ENCODE measurements around the gene POPDC3.

Gene POPDC3

GRCh38 chr6:105167914-105168313 is 11.9 kb downstream of the POPDC3 start:
- no peak for TF ChIP-seq ZFX (IDR thresholded peaks at IDR 0.05)
- no peak for TF ChIP-seq CTCF (conservative IDR thresholded peaks at IDR 0.05)
- H3K27ac ChIP-seq: no peak overlapping the region

DNA sequence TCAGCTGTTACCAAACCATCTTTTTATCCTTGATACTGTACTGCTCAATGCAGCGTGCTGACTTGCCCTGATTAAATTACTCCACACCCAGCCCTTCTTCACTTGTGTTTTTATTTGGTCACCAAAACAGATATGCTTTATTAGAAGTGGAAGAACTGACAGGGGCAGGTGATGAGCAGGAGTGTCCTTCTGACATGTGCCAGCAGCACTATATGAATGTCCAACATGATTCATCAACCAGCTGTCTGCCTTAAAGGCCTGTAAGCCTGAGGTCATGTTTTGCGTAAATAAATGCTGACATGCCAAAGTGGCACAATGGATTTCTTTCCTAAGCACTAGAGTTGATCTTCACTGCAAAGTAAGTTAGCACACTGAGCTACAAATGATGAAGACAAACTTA is 15.4 kb downstream of the POPDC3 start:
- H3K27ac ChIP-seq: no peak overlapping the region
- TF ChIP-seq CTCF (conservative IDR thresholded peaks at IDR 0.05) (no peak), ZFX (IDR thresholded peaks at IDR 0.05) (no peak)

DNA sequence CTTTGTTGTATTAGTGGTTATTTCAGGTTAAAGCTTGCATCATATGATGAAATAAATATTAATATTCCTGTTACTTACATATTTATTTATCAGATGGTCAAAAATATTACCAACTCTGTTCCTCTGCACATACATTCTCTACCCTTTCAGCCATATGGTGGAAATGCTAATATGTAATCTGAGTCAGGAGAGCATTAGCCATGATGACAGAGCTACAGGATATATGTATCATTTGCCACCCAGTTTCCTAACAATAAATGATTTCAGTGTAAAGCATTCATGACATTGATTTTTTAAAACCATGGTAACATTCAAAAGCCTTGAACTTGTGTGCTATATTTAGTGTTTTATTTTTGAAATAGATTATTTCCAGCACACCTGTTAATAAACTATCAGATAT is 16.6 kb downstream of the POPDC3 start:
- TF ChIP-seq CTCF (conservative IDR thresholded peaks at IDR 0.05) (no peak), ZFX (IDR thresholded peaks at IDR 0.05) (no peak)
- H3K27ac ChIP-seq: no peak overlapping the region

DNA sequence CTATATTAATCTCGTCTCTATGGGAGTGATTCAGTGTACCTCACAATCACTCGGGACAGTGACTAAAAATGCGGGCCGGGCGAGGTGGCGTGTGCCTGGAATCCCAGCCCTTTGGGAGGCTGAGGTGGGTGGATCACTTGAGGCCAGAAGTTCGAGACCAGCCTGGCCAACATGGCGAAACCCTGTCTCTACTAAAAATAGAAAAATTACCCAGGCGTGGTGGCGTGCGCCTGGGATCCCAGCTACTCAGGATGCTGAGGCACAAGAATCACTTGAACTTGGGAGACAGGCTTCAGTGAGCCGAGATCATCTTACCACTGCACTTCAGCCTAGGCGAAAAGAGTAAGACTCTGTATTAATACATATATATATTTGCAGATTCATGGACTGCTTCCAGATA is 17.4 kb downstream of the POPDC3 start:
- H3K27ac ChIP-seq: no peak overlapping the region
- TF ChIP-seq ZFX (IDR thresholded peaks at IDR 0.05): no peak
- no peak for TF ChIP-seq CTCF (conservative IDR thresholded peaks at IDR 0.05)

DNA sequence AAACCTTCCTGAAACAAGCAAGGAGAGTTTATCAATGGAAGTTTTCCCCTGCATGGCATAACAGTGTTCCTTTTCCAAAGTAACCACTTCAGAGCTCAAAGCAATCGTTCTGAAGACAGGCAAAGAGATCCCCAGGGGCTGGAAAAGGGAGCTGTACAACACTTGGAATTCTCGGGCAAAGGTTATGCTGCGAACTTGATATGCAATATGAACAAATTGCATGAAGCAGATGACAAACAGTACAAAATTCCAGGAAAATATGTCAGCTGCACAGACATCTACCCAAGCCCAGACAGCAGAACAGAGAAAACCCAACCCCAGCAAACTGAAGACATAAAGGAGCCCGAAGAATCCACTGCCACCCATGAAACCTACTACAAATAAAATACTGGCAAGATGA is 18.4 kb downstream of the POPDC3 start:
- TF ChIP-seq CTCF (conservative IDR thresholded peaks at IDR 0.05): no peak
- no peak for TF ChIP-seq ZFX (IDR thresholded peaks at IDR 0.05)
- no peak overlapping the region for H3K27ac ChIP-seq

DNA sequence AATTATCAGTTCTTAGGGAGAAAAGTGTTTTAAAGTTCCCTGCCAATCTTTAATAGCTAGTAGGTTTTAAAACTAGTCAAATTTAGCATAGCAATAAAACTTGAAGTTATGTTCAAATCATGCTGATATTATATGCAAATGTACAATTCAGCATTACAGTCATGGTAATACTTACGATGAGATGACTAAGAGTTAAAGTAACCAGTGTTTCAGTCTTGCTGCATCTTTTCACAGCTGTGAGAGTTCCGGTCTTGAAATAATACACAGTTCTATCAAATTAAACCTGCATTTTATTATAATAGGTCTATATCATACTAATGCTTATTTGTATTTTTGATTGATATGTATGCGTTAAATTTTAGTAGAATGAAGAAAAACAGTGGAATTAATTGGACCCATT is 26.1 kb downstream of the POPDC3 start:
- no peak overlapping the region for H3K27ac ChIP-seq
- TF ChIP-seq CTCF (conservative IDR thresholded peaks at IDR 0.05): no peak
- no peak for TF ChIP-seq ZFX (IDR thresholded peaks at IDR 0.05)

DNA sequence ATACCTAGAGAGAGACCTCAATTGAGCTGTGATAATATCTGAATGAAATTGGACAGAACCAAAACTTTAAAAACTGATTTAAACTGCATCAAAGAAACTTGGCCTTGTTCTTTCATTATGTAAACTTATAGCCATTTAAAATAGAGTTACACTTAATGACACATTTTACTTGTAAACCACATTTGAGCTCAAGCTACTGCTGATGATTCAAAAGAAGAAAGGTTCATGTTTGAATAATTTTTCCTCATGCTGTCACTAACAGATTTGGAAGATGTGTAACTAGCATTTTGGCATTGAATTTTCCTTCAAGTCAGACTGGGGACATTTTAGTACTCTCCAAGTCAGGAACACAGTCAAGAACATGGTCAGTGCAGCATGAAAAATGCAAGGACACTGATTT is 26.9 kb downstream of the POPDC3 start:
- TF ChIP-seq CTCF (conservative IDR thresholded peaks at IDR 0.05) (no peak), ZFX (IDR thresholded peaks at IDR 0.05) (no peak)
- no peak overlapping the region for H3K27ac ChIP-seq
